OCI-LY7 (cell line): ENCODE results near the gene ZXDC. TPM values are rescaled to one million over a fixed set of nuclear protein-coding genes. Genes with fewer than 3 reads are reported as not detected.
A peak's percentile ranks its signal among the peaks of the same experiment; 100 is the strongest.

ENCODE experiments used
- BruUV-seq: library from RNA; stranded (reverse); fragments of 400-500 nt; replicated peaks from 2 replicates; lab custom pipeline; 2021; lab: Mats Ljungman, UMichigan
- CTCF ChIA-PET: fragments of 300-600 bp; sonication (Branson Sonifier 250); formaldehyde crosslinking; loops from one replicate; lab custom pipeline; 2022; ENCODE audit warnings: antibody characterized with exemption; ENCODE audit not compliant: unreplicated experiment; lab: Charles Lee
- POLR2A ChIA-PET: fragments of 300-600 bp; sonication (Branson Sonifier 250); formaldehyde crosslinking; loops from one replicate; lab custom pipeline; 2022; ENCODE audit warnings: antibody characterized with exemption; lab: Charles Lee
- DNase-seq: peaks from one replicate; pipeline ENCODE4 v3.0.0-alpha.2; 2015; ENCODE audit warnings: low spot score
- H2AFZ ChIP-seq: fragments of 200-600 bp; sonication (generic), shearing (Covaris generic); 2 replicates; pipeline ENCODE4 v1.6.1; 2014; ENCODE audit warnings: mild to moderate bottlenecking, antibody characterized with exemption, low read length, moderate library complexity
- H3K27ac ChIP-seq: fragments of 200-600 bp; sonication (generic); 2 replicates; pipeline ENCODE4 v1.5.1; 2014; ENCODE audit warnings: mixed run types, low read depth, mild to moderate bottlenecking, moderate library complexity, low read length, inconsistent platforms; ENCODE audit not compliant: poor library complexity, severe bottlenecking
- H3K36me3 ChIP-seq: fragments of 200-600 bp; sonication (generic); 2 replicates; pipeline ENCODE4 v1.6.1; 2014; ENCODE audit warnings: mild to moderate bottlenecking, antibody characterized with exemption, low read length, moderate library complexity, mixed read lengths; ENCODE audit not compliant: insufficient read depth
- H3K4me1 ChIP-seq: fragments of 200-600 bp; sonication (generic); 2 replicates; pipeline ENCODE4 v1.5.1; 2014; ENCODE audit warnings: mild to moderate bottlenecking, low read length; ENCODE audit not compliant: insufficient read depth, poor library complexity, severe bottlenecking
- H3K4me2 ChIP-seq: fragments of 200-600 bp; sonication (generic); 2 replicates; pipeline ENCODE4 v1.6.1; 2014; ENCODE audit warnings: mild to moderate bottlenecking, low read length
- H3K4me3 ChIP-seq: fragments of 200-600 bp; sonication (generic); 2 replicates; pipeline ENCODE4 v1.5.1; 2014; ENCODE audit warnings: mild to moderate bottlenecking, low read depth, low read length; ENCODE audit not compliant: poor library complexity, severe bottlenecking
- H3K79me2 ChIP-seq: fragments of 200-600 bp; sonication (generic); 2 replicates; pipeline ENCODE4 v1.6.1; 2016; ENCODE audit warnings: low read depth, mild to moderate bottlenecking, low read length, moderate library complexity, mixed read lengths; ENCODE audit not compliant: insufficient read depth
- H3K9me2 ChIP-seq: fragments of 200-600 bp; sonication (generic); 2 replicates; pipeline ENCODE4 v1.6.1; 2016; ENCODE audit warnings: mild to moderate bottlenecking, low read length, mixed read lengths; ENCODE audit not compliant: insufficient read depth
- H3K9me3 ChIP-seq: fragments of 200-600 bp; sonication (generic); 2 replicates; pipeline ENCODE4 v1.6.1; 2014; ENCODE audit warnings: mild to moderate bottlenecking, mixed run types, low read length, mixed read lengths
- H4K20me1 ChIP-seq: fragments of 200-600 bp; sonication (generic); 2 replicates; pipeline ENCODE4 v1.6.1; 2014; ENCODE audit warnings: mild to moderate bottlenecking, antibody characterized with exemption, low read length, moderate library complexity, mixed read lengths; ENCODE audit not compliant: insufficient read depth
- EZH2phosphoT487 ChIP-seq: fragments of 200-600 bp; sonication (generic); IDR thresholded peaks from 2 replicates; pipeline ENCODE4 v1.6.1; 2018; ENCODE audit warnings: low read depth, borderline replicate concordance, mild to moderate bottlenecking, mixed run types, antibody characterized with exemption, low read length, moderate library complexity, mixed read lengths
- intact Hi-C: fragments of 100-400 bp; cut with micrococcal nuclease; formaldehyde crosslinking; loops from one replicate; pipeline ENCODE4 v1.10.0; 2022; ENCODE audit not compliant: unreplicated experiment
- total RNA-seq, 2 experiments: library from RNA; depleted of rRNA in 1 of 2; stranded (reverse); fragments of >200 nt in 1 of 2; shearing (Covaris generic) in 1 of 2; gene quantifications; 2 replicates each; pipeline ENCODE4 v1.2.3, GENCODE V29; 2014 to 2022
- TF ChIP-seq, protein P1 (sequence below): fragments of 200-600 bp; sonication (generic); conservative IDR thresholded peaks from 2 replicates; pipeline ENCODE4 v1.5.1; 2014; ENCODE audit warnings: mild to moderate bottlenecking, antibody characterized with exemption, low read length, moderate library complexity, mixed read lengths

Gene ZXDC
- total RNA-seq, 2 experiments from 2014 or later, result 32.2 to 34.9 TPM

- H3K4me2 ChIP-seq, result 0 out of 2 replicates have a peak overlapping the region, but pooled peaks have one; percentile 14
- H3K9me3 ChIP-seq, result no peaks in the 10 kb centered on the region
- POLR2A ChIA-PET, result no interaction called here
- CTCF ChIA-PET, result no interaction called here
- H3K79me2 ChIP-seq, result no peaks in the 10 kb centered on the region
- BruUV-seq, result no TSS peak
- no peak overlapping the region for H3K27ac ChIP-seq
- H3K9me2 ChIP-seq, result no peaks in the 10 kb centered on the region
- H3K4me1 ChIP-seq, result peaks cover 36% of the 10 kb centered on the region
- intact Hi-C loops, result no loop called here
- no peak overlapping the region for H2AFZ ChIP-seq
- no peak overlapping the region for H3K4me3 ChIP-seq
- DNase-seq, result peak; percentile 24
- TF ChIP-seq, protein P1, sequence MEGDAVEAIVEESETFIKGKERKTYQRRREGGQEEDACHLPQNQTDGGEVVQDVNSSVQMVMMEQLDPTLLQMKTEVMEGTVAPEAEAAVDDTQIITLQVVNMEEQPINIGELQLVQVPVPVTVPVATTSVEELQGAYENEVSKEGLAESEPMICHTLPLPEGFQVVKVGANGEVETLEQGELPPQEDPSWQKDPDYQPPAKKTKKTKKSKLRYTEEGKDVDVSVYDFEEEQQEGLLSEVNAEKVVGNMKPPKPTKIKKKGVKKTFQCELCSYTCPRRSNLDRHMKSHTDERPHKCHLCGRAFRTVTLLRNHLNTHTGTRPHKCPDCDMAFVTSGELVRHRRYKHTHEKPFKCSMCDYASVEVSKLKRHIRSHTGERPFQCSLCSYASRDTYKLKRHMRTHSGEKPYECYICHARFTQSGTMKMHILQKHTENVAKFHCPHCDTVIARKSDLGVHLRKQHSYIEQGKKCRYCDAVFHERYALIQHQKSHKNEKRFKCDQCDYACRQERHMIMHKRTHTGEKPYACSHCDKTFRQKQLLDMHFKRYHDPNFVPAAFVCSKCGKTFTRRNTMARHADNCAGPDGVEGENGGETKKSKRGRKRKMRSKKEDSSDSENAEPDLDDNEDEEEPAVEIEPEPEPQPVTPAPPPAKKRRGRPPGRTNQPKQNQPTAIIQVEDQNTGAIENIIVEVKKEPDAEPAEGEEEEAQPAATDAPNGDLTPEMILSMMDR, result no peak
- no peak for TF ChIP-seq EZH2phosphoT487
- H3K36me3 ChIP-seq, result no peaks in the 10 kb centered on the region
- H4K20me1 ChIP-seq, result no peaks in the 10 kb centered on the region
These were observed 25.4 kb upstream of the ZXDC start for GRCh38 chr3:126501054-126501453.

- no TSS peak for BruUV-seq
- CTCF ChIA-PET, result no interaction called here
- no peaks in the 10 kb centered on the region for H3K9me3 ChIP-seq
These were observed 24.3 kb upstream of the ZXDC start for GRCh38 chr3:126500016-126500415.

GRCh38 chr3:126499401-126499800 lies 23.7 kb upstream of the ZXDC start:
- Histone ChIP-seq H2AFZ (no peak overlapping the region), H3K4me1 (peaks cover 36% of the 10 kb centered on the region), H3K36me3 (no peaks in the 10 kb centered on the region), H3K9me3 (no peaks in the 10 kb centered on the region), H4K20me1 (no peaks in the 10 kb centered on the region), H3K9me2 (no peaks in the 10 kb centered on the region), H3K4me3 (no peak overlapping the region), H3K79me2 (no peaks in the 10 kb centered on the region), H3K4me2 (no peak overlapping the region), H3K27ac (no peak overlapping the region)
- ChIA-PET POLR2A (no interaction called here), CTCF (no interaction called here)
- no peak for TF ChIP-seq EZH2phosphoT487
- TF ChIP-seq, protein P1, result no peak
- intact Hi-C loops, result no loop called here
- no peak for DNase-seq
- no TSS peak for BruUV-seq

More at GRCh38 chr3:126500016-126500415, 24.3 kb upstream of the ZXDC start:
- H2AFZ ChIP-seq, result no peak overlapping the region
- H3K4me2 ChIP-seq, result no peak overlapping the region
- H3K27ac ChIP-seq, result no peak overlapping the region
- POLR2A ChIA-PET, result no interaction called here
- no peak for DNase-seq
- no peaks in the 10 kb centered on the region for H3K9me2 ChIP-seq
- H3K36me3 ChIP-seq, result no peaks in the 10 kb centered on the region
- H3K79me2 ChIP-seq, result no peaks in the 10 kb centered on the region
- TF ChIP-seq, protein P1, result no peak
- TF ChIP-seq EZH2phosphoT487, result no peak
- intact Hi-C loops, result no loop called here
- no peaks in the 10 kb centered on the region for H4K20me1 ChIP-seq
- H3K4me1 ChIP-seq, result peaks cover 36% of the 10 kb centered on the region
- H3K4me3 ChIP-seq, result no peak overlapping the region
